ENCODE measurements around the gene NRXN3.

- TF ChIP-seq EZH2 (IDR thresholded peaks at IDR 0.05; ENCODE audit: borderline replicate concordance, low read length) (no peak), CTCF (conservative IDR thresholded peaks at IDR 0.05 in 1 of 2, IDR thresholded peaks at IDR 0.05 in 1 of 2; ENCODE audit: extremely low read depth in 1 of 2, insufficient read depth in 1 of 2, low read depth in 1 of 2, low read length in 2 of 2) (no peak)
Measured at GRCh38 chr14:78873581-78873980, 703.4 kb downstream of the NRXN3 start.

Data from mammary epithelial cell (primary cell).